Frontal cortex (tissue), 4 donors: Measurements from ENCODE around the gene RAB7B. TPM values are rescaled to one million over a fixed set of nuclear protein-coding genes. Genes with fewer than 3 reads are reported as not detected.

Experiments used
- DNase-seq, 2 donors: peaks; one replicate each; pipeline ENCODE4 v3.0.0; 2012; ENCODE audit warnings: low spot score in 2 of 2
- FAIRE-seq: peaks from 2 replicates; lab custom pipeline; 2012; peaks lifted over from hg19 to GRCh38; lab: Jason Lieb, UNC
- total RNA-seq: library from RNA; depleted of rRNA; stranded (reverse); fragments of >200 nt; gene quantifications from one replicate; pipeline ENCODE4 v1.2.3, GENCODE V29; 2014
- donor health status: control.
- donor health status: control.
- donor health status: control.

RAB7B gene
- total RNA-seq, 1 donor from 2014 or later, result under 0.01 TPM

GRCh38 chr1:205959789-205960188 is 43.4 kb downstream of the RAB7B start:
- no peak for DNase-seq
- FAIRE-seq, result no peak

GRCh38 chr1:205955499-205955898 is 47.7 kb downstream of the RAB7B start:
- DNase-seq, result no peak
- FAIRE-seq, result no peak

- DNase-seq (no peak), FAIRE-seq (no peak)
These were observed 48.3 kb downstream of the RAB7B start for GRCh38 chr1:205954819-205955404.

GRCh38 chr1:205951746-205952145 is 51.4 kb downstream of the RAB7B start:
- FAIRE-seq (no peak), DNase-seq (no peak)

GRCh38 chr1:205950826-205951549 is 52.2 kb downstream of the RAB7B start:
- no peak for DNase-seq
- no peak for FAIRE-seq

- no peak for FAIRE-seq
- peak in 1 of 2 donors; percentile 35 for DNase-seq
These were observed 52.9 kb downstream of the RAB7B start for GRCh38 chr1:205950280-205950679.

- no peak for DNase-seq
- FAIRE-seq, result no peak
These were observed 53.4 kb downstream of the RAB7B start for GRCh38 chr1:205949753-205950152.

GRCh38 chr1:205948886-205949285 is 54.3 kb downstream of the RAB7B start:
- DNase-seq, result no peak
- FAIRE-seq, result no peak

- DNase-seq, result no peak
- FAIRE-seq, result no peak
These were observed 55.2 kb downstream of the RAB7B start for GRCh38 chr1:205948039-205948438.

GRCh38 chr1:205947024-205947423 is 56.2 kb downstream of the RAB7B start:
- FAIRE-seq, result no peak
- no peak for DNase-seq

GRCh38 chr1:205945069-205945468 is 58.1 kb downstream of the RAB7B start:
- DNase-seq (no peak), FAIRE-seq (no peak)

- FAIRE-seq (no peak), DNase-seq (no peak)
These were observed 58.7 kb downstream of the RAB7B start for GRCh38 chr1:205944525-205944924.

GRCh38 chr1:205943245-205943644 is 60.0 kb downstream of the RAB7B start, which contains the start of gene SLC26A9:
TSS of gene SLC26A9 (minus strand) at chr1:205943456. CDS start at chr1:205935820, 7,636 bp downstream.
- FAIRE-seq (no peak), DNase-seq (no peak)

- FAIRE-seq, result no peak
- no peak for DNase-seq
These were observed 60.5 kb downstream of the RAB7B start for GRCh38 chr1:205942631-205943159.

GRCh38 chr1:205940710-205941109 is 62.5 kb downstream of the RAB7B start:
- DNase-seq, result no peak
- FAIRE-seq, result no peak

GRCh38 chr1:205939690-205940330 is 63.4 kb downstream of the RAB7B start:
- DNase-seq (no peak), FAIRE-seq (no peak)

- no peak for DNase-seq
- FAIRE-seq, result no peak
These were observed 64.5 kb downstream of the RAB7B start for GRCh38 chr1:205938682-205939081.

- DNase-seq, result no peak
- FAIRE-seq, result no peak
These were observed 66.2 kb downstream of the RAB7B start for GRCh38 chr1:205936846-205937586.

- no peak for FAIRE-seq
- DNase-seq, result no peak
These were observed 66.9 kb downstream of the RAB7B start for GRCh38 chr1:205936311-205936710.

GRCh38 chr1:205935869-205936268 is 67.3 kb downstream of the RAB7B start:
- FAIRE-seq, result no peak
- DNase-seq, result no peak
